ENCODE measurements around the gene MNX1.

The MNX1 gene

DNA sequence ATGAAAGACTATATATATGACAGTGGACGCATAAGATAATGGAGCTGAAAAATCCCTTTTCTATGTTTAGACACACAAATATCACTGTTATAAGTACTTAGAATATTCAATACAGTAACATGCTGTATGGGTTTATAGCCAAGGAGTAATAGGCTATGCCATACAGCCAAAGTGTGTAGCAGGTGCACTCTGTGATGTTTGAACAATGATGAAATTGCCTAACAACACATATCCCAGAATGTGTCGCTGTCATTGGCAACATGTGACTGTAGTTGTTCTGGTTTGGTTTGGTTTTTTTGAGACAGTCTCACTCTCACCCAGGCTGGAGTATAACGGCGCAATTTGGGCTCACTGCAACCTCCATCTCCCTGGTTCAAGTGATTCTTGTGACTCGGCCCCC is 34.8 kb downstream of the MNX1 start:
- no peak for DNase-seq

DNA sequence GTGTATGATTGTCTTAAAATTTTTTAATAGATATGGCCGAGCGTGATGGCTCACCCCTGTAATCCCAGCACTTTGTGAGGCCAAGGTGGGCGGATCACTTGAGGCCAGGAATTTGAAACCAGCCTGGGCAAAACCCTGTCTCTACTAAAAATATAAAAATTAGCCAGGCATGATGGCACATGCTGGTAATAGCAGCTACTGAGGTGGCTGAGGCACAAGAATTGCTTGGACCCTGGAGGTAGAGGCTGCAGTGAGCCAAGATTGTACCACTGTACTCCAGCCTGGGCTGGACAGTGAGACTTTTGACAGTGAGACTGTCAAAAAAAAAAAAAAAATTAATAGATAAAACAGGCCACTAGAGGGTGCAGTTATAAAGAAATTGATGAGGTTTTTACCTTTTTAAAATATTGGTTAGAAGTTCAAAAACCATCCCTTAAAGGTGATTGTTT is 40.5 kb downstream of the MNX1 start:
- no peak for DNase-seq

DNA sequence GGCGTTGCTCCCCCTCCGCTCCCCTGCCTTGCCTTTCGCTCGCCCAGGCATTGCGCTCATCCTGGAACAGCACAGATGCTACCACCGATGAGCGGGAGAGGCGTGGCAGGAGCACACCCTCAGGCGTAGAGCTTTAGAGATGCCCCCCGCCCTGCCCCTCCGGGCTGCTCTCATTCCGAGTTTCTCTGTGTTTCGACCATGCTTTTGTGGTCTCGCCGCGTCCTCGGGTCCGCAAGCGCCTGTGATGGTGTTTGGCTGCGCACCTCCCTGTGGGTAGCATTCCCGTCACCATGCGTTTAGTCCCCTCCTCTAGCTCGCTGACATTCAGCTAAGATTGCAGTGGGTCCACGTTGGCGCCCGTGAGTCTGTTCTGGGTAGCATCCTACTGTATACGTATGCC is 42.3 kb downstream of the MNX1 start:
- DNase-seq: no peak

DNA sequence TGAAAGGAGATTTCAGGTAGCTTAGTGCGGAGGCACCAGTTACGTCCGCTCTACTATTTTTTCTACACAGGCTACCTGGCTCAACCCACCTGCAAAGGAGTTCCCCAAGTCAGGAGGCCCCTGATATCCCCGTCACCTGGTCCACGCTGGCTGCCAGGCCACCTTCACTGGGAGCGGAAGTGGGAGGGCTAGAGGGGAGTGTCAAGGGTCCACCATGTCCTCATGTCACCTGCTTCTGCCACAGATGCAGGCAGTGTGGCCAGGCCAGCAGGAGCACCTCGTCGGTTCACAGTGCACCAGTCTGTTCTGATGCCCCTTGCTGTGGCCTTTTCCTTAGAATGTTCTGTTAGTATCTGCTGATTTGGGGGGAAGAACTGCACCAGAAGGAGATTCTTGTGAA is 44.1 kb downstream of the MNX1 start:
- DNase-seq: no peak

DNA sequence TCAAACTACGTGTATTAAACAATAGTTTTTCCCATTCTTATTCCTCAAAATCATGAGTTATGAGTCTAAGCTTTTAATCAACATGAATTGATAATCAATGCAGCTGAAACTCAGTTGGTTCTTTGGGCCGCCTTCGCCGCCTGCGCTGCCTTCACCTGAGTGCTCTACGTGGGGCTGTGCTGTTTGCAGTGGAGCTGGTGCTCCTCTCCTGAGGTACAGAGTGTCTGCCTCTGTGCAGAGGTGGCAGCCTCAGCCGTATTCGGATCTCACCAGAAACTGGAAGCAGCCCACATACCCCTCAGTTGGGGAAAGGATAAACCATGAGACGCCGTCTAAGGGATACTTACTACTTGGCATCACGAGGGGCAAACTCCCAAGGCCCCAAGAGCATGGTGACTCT is 45.5 kb downstream of the MNX1 start:
- peak in 3 of 56 donors; percentile 6 to 39 (median 11) for DNase-seq

DNA sequence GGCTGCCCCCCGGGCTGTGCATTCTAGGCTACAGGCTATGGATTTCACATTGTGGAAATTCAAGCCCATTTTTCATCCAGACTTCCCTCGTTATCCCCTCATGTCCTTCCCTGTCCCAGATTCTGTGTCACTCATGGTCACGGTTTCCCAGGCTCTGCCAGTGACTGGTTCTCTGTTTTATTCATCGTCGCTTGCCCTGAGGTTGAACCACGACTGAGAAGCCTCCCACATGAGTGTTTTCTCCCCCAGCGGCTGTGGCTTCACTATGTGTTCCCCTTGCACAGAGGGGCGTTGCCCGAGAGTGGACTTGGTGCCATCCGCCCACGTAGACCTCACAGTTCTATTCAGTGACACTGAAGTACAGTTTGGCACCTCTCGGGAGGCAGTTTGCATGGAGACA is 47.0 kb downstream of the MNX1 start:
- DNase-seq: no peak

DNA sequence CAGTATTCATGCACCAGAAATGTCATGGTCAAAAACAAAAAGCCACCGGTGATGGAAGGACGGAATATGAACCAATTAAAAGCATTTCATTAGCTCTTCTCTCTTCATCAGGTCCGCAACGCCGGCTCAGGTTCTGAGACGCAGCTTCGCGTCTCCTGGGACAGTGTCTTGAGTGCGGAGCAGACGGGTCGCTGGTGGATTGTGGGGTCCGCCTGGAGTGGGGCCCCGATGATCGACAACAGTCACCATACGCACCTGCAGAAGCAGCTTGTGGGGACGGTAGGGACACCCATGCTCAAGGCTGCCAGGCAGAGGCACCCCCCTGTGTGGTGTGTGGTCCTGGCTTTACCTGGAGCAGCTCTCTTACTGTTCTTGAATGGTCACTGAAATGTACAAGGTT is 47.6 kb downstream of the MNX1 start:
- no peak for DNase-seq

DNA sequence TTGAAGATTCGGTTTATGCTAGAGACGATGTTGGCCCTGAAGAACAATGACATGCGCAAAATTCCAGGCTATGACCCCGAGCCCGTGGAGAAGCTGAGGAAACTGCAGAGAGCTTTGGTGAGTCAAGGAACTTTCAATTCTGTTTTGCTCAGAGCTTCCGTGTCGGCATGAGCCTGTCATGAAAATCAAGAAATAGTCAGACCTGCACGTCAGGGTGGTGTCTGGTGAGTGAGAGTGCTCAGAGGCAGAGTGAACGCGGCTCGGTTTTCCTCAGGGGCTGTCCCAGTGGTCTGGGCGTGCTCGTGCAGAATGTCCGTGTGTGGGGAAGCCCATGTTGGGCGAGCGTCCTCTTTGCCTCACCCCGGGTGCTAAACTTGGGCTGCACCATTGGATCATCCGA is 48.3 kb downstream of the MNX1 start:
- DNase-seq: no peak

DNA sequence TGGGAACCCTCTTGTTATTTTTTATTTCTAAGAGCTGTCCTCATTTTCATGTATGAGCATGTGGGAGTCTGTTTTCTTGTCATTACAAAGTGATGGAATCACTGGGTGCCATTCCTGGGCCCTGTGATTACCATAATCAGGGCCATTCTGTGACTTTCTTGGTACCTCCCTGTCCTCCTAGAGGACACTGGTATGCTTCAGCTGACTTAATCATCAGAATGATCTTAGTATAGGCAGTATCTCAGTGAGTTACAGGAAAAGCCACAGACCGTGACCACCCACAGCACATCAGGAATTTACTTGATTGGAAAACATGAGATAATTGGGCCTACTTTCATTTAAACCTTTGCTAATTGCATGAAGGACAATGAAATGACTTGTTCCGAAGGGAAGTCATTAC is 53.7 kb downstream of the MNX1 start:
- DNase-seq: no peak

DNA sequence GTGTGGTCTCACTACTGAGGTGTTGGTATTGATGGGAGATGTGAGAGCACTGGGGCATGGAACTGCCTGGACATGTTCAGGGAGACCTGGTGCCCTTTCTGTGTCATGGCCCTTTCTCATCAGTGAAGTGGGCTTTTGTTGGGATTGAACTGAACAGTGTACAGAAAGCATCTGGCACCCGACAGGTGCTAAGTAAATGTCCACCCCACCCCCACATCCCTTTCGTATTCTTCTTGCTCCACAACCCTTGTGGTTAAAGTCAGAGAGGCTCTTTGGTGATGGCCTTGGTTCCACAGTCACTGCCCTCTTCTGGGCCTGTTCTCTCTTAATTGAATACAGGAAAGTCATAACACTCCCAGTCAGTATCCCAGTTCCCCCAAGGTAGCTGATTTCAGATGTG is 55.5 kb downstream of the MNX1 start:
- no peak for DNase-seq
